GM12878 (cell line): Measurements from ENCODE around the gene ZCCHC8. TPM values are rescaled to one million over a fixed set of nuclear protein-coding genes. Genes with fewer than 3 reads are reported as not detected.
A peak's percentile ranks its signal among the peaks of the same experiment; 100 is the strongest.

Experiments
- EED ChIP-seq: sonication (generic); IDR thresholded peaks from 2 replicates; pipeline ENCODE4 v1.6.1; 2016; ENCODE audit warnings: antibody characterized with exemption, low read depth
- NFYA ChIP-seq: IDR thresholded peaks from 2 replicates; pipeline ENCODE4 v1.6.1; 2011; ENCODE audit warnings: low read depth, mild to moderate bottlenecking, low read length, improper control_type of control experiment, borderline replicate concordance
- NKRF ChIP-seq: fragments of 450-650 bp; conservative IDR thresholded peaks from 2 replicates; pipeline ENCODE4 v1.6.1; 2017; ENCODE audit warnings: mild to moderate bottlenecking, moderate library complexity
- RAD51 ChIP-seq: fragments of 450-650 bp; IDR thresholded peaks from 2 replicates; pipeline ENCODE4 v1.6.1; 2016; ENCODE audit warnings: moderate library complexity, mild to moderate bottlenecking, inconsistent platforms
- STAT1 ChIP-seq: fragments of 450-650 bp; conservative IDR thresholded peaks from 2 replicates; pipeline ENCODE4 v1.6.1; 2014; ENCODE audit warnings: antibody characterized with exemption, mild to moderate bottlenecking
- SUPT20H ChIP-seq: IDR thresholded peaks from 2 replicates; pipeline ENCODE4 v1.6.1; 2011; ENCODE audit warnings: low read depth, mild to moderate bottlenecking, low read length, moderate library complexity, borderline replicate concordance; ENCODE audit not compliant: control insufficient read depth
- TCF12 ChIP-seq: IDR thresholded peaks from 2 replicates; pipeline ENCODE4 v1.6.1; 2011; ENCODE audit warnings: low read depth, mild to moderate bottlenecking, low read length
- polyA plus RNA-seq, 11 experiments: library from polyadenylated mRNA; depleted of rRNA in 4 of 11; unstranded in 6 of 11; stranded (reverse) in 5 of 11; fragments of >200 nt; fragmentation: Nextera tagmentation in 4 of 11; fragmentation: Illumina TruSeq in 1 of 11; extraction: Ambion mirVana in 4 of 11; extraction: Trizol in 1 of 11; gene quantifications; 1 replicate in 1 of 11; 2 replicates in 10 of 11; pipeline versions ENCODE4 v1.2.1 to v1.2.3, GENCODE V29; 2011 to 2016; ENCODE audit warnings: inconsistent platforms in 2 of 11, missing spikeins in 2 of 11, low read depth in 1 of 11
- total RNA-seq, 4 experiments: library from RNA; depleted of rRNA in 3 of 4; stranded (reverse); fragments of >200 nt in 3 of 4; fragmentation: Illumina TruSeq in 1 of 4; extraction: Trizol in 1 of 4; gene quantifications; 2 replicates each; pipeline versions ENCODE4 v1.2.1 to v1.2.3, GENCODE V29; 2013 to 2021
- TF ChIP-seq, protein P1 (sequence below): IDR thresholded peaks from 2 replicates; pipeline ENCODE4 v1.6.1; 2011; ENCODE audit warnings: borderline replicate concordance, low read depth, mild to moderate bottlenecking, moderate library complexity, low read length; ENCODE audit not compliant: insufficient read depth, poor library complexity, severe bottlenecking
- TF ChIP-seq, protein P2 (sequence below): fragments of 450-650 bp; IDR thresholded peaks from 2 replicates; pipeline ENCODE4 v1.6.1; 2017; ENCODE audit warnings: low read depth, mild to moderate bottlenecking, moderate library complexity

The ZCCHC8 gene
- total and polyA plus RNA-seq, 10 of the 15 experiments (the other 5 are each of a cell fraction or from before 2014, with no cell fraction given), result 8.8 to 34.8 (median 21.7) TPM

- TF ChIP-seq, protein P1, sequence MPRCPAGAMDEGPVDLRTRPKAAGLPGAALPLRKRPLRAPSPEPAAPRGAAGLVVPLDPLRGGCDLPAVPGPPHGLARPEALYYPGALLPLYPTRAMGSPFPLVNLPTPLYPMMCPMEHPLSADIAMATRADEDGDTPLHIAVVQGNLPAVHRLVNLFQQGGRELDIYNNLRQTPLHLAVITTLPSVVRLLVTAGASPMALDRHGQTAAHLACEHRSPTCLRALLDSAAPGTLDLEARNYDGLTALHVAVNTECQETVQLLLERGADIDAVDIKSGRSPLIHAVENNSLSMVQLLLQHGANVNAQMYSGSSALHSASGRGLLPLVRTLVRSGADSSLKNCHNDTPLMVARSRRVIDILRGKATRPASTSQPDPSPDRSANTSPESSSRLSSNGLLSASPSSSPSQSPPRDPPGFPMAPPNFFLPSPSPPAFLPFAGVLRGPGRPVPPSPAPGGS, result no peak
- no peak for TF ChIP-seq NFYA
- TF ChIP-seq NKRF, result peak; percentile 94
- no peak for TF ChIP-seq EED
- no peak; the same call in 1 of the 2 replicates for TF ChIP-seq RAD51
- TF ChIP-seq SUPT20H, result no peak
- TF ChIP-seq STAT1, result no peak
- TF ChIP-seq TCF12, result peak; percentile 58; the same call in 1 of the 2 replicates
- TF ChIP-seq, protein P2, sequence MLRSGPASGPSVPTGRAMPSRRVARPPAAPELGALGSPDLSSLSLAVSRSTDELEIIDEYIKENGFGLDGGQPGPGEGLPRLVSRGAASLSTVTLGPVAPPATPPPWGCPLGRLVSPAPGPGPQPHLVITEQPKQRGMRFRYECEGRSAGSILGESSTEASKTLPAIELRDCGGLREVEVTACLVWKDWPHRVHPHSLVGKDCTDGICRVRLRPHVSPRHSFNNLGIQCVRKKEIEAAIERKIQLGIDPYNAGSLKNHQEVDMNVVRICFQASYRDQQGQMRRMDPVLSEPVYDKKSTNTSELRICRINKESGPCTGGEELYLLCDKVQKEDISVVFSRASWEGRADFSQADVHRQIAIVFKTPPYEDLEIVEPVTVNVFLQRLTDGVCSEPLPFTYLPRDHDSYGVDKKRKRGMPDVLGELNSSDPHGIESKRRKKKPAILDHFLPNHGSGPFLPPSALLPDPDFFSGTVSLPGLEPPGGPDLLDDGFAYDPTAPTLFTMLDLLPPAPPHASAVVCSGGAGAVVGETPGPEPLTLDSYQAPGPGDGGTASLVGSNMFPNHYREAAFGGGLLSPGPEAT, result peak; percentile 99
Observed at GRCh38 chr12:122526683-122527477, 26.1 kb upstream of the ZCCHC8 start, which contains the start of the genes KNTC1 and RSRC2 (continued).
